ENCODE measurements around the gene STK35.

STK35 gene

GRCh38 chr20:2101865-2102584, 398 bp downstream of the STK35 start:
- Histone ChIP-seq H3K27ac (replicated peaks) (peak overlapping the region; percentile 100), H3K4me3 (replicated peaks; ENCODE audit: insufficient read depth, low read length) (peak overlapping the region; percentile 86), H3K27me3 (ENCODE audit: insufficient read depth, poor library complexity, severe bottlenecking) (no peaks in the 10 kb centered on the region)
- TF ChIP-seq POLR2AphosphoS5 (IDR thresholded peaks at IDR 0.05; ENCODE audit: low read depth) (peak; percentile 83), GABPA (IDR thresholded peaks at IDR 0.05; ENCODE audit: low read depth) (peak; percentile 14; the same call in 1 of the 2 replicates), SPI1 (IDR thresholded peaks at IDR 0.05; ENCODE audit: borderline replicate concordance, low read depth) (no peak), CTCF (IDR thresholded peaks at IDR 0.05; ENCODE audit: insufficient read depth, low read length) (no peak)
- TF ChIP-seq, protein P1, sequence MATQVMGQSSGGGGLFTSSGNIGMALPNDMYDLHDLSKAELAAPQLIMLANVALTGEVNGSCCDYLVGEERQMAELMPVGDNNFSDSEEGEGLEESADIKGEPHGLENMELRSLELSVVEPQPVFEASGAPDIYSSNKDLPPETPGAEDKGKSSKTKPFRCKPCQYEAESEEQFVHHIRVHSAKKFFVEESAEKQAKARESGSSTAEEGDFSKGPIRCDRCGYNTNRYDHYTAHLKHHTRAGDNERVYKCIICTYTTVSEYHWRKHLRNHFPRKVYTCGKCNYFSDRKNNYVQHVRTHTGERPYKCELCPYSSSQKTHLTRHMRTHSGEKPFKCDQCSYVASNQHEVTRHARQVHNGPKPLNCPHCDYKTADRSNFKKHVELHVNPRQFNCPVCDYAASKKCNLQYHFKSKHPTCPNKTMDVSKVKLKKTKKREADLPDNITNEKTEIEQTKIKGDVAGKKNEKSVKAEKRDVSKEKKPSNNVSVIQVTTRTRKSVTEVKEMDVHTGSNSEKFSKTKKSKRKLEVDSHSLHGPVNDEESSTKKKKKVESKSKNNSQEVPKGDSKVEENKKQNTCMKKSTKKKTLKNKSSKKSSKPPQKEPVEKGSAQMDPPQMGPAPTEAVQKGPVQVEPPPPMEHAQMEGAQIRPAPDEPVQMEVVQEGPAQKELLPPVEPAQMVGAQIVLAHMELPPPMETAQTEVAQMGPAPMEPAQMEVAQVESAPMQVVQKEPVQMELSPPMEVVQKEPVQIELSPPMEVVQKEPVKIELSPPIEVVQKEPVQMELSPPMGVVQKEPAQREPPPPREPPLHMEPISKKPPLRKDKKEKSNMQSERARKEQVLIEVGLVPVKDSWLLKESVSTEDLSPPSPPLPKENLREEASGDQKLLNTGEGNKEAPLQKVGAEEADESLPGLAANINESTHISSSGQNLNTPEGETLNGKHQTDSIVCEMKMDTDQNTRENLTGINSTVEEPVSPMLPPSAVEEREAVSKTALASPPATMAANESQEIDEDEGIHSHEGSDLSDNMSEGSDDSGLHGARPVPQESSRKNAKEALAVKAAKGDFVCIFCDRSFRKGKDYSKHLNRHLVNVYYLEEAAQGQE (IDR thresholded peaks at IDR 0.05; ENCODE audit: insufficient replicate concordance, low read depth), result peak; percentile 62
- peak; percentile 80 to 91 for DNase-seq (ENCODE audit: low read depth in 1 of 2, low spot score in 1 of 2)

GRCh38 chr20:2102585-2103460, 1.2 kb downstream of the STK35 start:
- TF ChIP-seq POLR2AphosphoS5 (IDR thresholded peaks at IDR 0.05; ENCODE audit: low read depth) (no peak; the same call in none of the 2 replicates), CTCF (IDR thresholded peaks at IDR 0.05; ENCODE audit: insufficient read depth, low read length) (no peak), GABPA (IDR thresholded peaks at IDR 0.05; ENCODE audit: low read depth) (no peak)
- TF ChIP-seq, protein P1 (IDR thresholded peaks at IDR 0.05; ENCODE audit: insufficient replicate concordance, low read depth), result peak; percentile 47
- Histone ChIP-seq H3K27me3 (ENCODE audit: insufficient read depth, poor library complexity, severe bottlenecking) (no peaks in the 10 kb centered on the region), H3K27ac (replicated peaks) (peak overlapping the region; percentile 100), H3K4me3 (replicated peaks; ENCODE audit: insufficient read depth, low read length) (peak overlapping the region; percentile 86)
- DNase-seq (ENCODE audit: low read depth in 1 of 2, low spot score in 1 of 2), result peak; percentile 74 to 86

GRCh38 chr20:2103461-2104153, 2.0 kb downstream of the STK35 start:
- H3K4me3 ChIP-seq (replicated peaks; ENCODE audit: insufficient read depth, low read length), result peak overlapping the region; percentile 86
- no peak for DNase-seq (ENCODE audit: low read depth in 1 of 2, low spot score in 1 of 2)
- TF ChIP-seq SPI1 (IDR thresholded peaks at IDR 0.05; ENCODE audit: borderline replicate concordance, low read depth) (no peak), CTCF (IDR thresholded peaks at IDR 0.05; ENCODE audit: insufficient read depth, low read length) (no peak), POLR2AphosphoS5 (IDR thresholded peaks at IDR 0.05; ENCODE audit: low read depth) (no peak), GABPA (IDR thresholded peaks at IDR 0.05; ENCODE audit: low read depth) (no peak)
- TF ChIP-seq, protein P1 (IDR thresholded peaks at IDR 0.05; ENCODE audit: insufficient replicate concordance, low read depth), result no peak
- H3K27ac ChIP-seq (replicated peaks), result peak overlapping the region; percentile 100
- H3K27me3 ChIP-seq (ENCODE audit: insufficient read depth, poor library complexity, severe bottlenecking), result no peaks in the 10 kb centered on the region

Data from HL-60 (cell line).